GM23248 (cell line): ENCODE measurements around the gene KIAA1614. TPM values are rescaled to one million over a fixed set of nuclear protein-coding genes. Genes with fewer than 3 reads are reported as not detected.

Experiments
- DNase-seq: peaks from one replicate; pipeline ENCODE4 v3.0.0-alpha.2; 2015
- H2AFZ ChIP-seq: fragments of 200-600 bp; sonication (generic); 2 replicates; pipeline ENCODE4 v1.6.1; 2016; ENCODE audit warnings: antibody characterized with exemption
- H3F3A ChIP-seq: fragments of 200-600 bp; sonication (generic); 2 replicates; pipeline ENCODE4 v1.6.1; 2016; ENCODE audit warnings: mild to moderate bottlenecking, antibody characterized with exemption, mixed run types; ENCODE audit not compliant: insufficient read depth
- H3K27ac ChIP-seq: fragments of 200-600 bp; sonication (generic); 2 replicates; pipeline ENCODE4 v1.5.1; 2016; ENCODE audit warnings: mild to moderate bottlenecking
- H3K27me3 ChIP-seq: fragments of 200-600 bp; sonication (generic); replicated peaks from 2 replicates; pipeline ENCODE4 v1.6.1; 2016; ENCODE audit warnings: mild to moderate bottlenecking; ENCODE audit not compliant: insufficient read depth
- H3K36me3 ChIP-seq: fragments of 200-600 bp; sonication (generic); 2 replicates; pipeline ENCODE4 v1.6.1; 2016; ENCODE audit warnings: low read depth, mild to moderate bottlenecking
- H3K4me1 ChIP-seq: fragments of 200-600 bp; sonication (generic); 2 replicates; pipeline ENCODE4 v1.6.1; 2016; ENCODE audit warnings: mild to moderate bottlenecking; ENCODE audit not compliant: insufficient read depth
- H3K4me2 ChIP-seq: fragments of 200-600 bp; sonication (generic); one replicate; pipeline ENCODE4 v1.6.1; 2016; ENCODE audit warnings: mild to moderate bottlenecking; ENCODE audit not compliant: unreplicated experiment
- H3K4me3 ChIP-seq: fragments of 200-600 bp; sonication (generic); 2 replicates; pipeline ENCODE4 v1.5.1; 2016; ENCODE audit warnings: mild to moderate bottlenecking
- H3K79me2 ChIP-seq: fragments of 200-600 bp; sonication (generic); 2 replicates; pipeline ENCODE4 v1.6.1; 2016; ENCODE audit warnings: mild to moderate bottlenecking; ENCODE audit not compliant: insufficient read depth
- H3K9ac ChIP-seq: fragments of 200-600 bp; sonication (generic); 2 replicates; pipeline ENCODE4 v1.6.1; 2016; ENCODE audit warnings: mild to moderate bottlenecking
- H3K9me2 ChIP-seq: fragments of 200-600 bp; sonication (generic); 2 replicates; pipeline ENCODE4 v1.6.1; 2016; ENCODE audit warnings: mixed run types, mild to moderate bottlenecking, moderate library complexity; ENCODE audit not compliant: insufficient read depth
- H3K9me3 ChIP-seq: fragments of 200-600 bp; sonication (generic); one replicate; pipeline ENCODE4 v1.6.1; 2017; ENCODE audit warnings: low read depth
- H4K20me1 ChIP-seq: fragments of 200-600 bp; sonication (generic); 2 replicates; pipeline ENCODE4 v1.6.0; 2016; ENCODE audit not compliant: insufficient read depth
- EZH2 ChIP-seq: fragments of 200-600 bp; sonication (generic); IDR thresholded peaks from 2 replicates; pipeline ENCODE4 v1.6.1; 2018; ENCODE audit warnings: antibody characterized with exemption, mild to moderate bottlenecking; ENCODE audit not compliant: insufficient read depth, poor library complexity, severe bottlenecking
- EZH2phosphoT487 ChIP-seq: fragments of 200-600 bp; sonication (generic); IDR thresholded peaks from 2 replicates; pipeline ENCODE4 v1.6.1; 2018; ENCODE audit warnings: antibody characterized with exemption, moderate library complexity, mild to moderate bottlenecking, low read depth; ENCODE audit not compliant: insufficient read depth
- WGBS, 2 experiments: methylation state at CpG; one replicate each; pipeline ENCODE4 v1.1.6; 2015 to 2017; ENCODE audit warnings: low lambda C conversion rate in 2 of 2, low coverage in 1 of 2; ENCODE audit errors: missing lambda C conversion rate in 2 of 2; 5-methylcytosine and 5-hydroxymethylcytosine counted together
- in situ Hi-C: fragments of 300-500 bp; cut with MboI; formaldehyde crosslinking; loops from 2 replicates; pipeline ENCODE4 v1.15.0; 2020
- polyA plus RNA-seq: library from polyadenylated mRNA; unstranded; fragments of >200 nt; fragmentation: Nextera tagmentation; extraction: Ambion mirVana; gene quantifications from 2 replicates; pipeline ENCODE4 v1.2.1, GENCODE V29; 2016
- total RNA-seq: library from RNA; depleted of rRNA; stranded (reverse); fragments of >200 nt; shearing (Covaris generic); gene quantifications from 2 replicates; pipeline ENCODE4 v1.2.3, GENCODE V29; 2014

Gene KIAA1614
- total and polyA plus RNA-seq, 2 experiments from 2014 or later, result 2.7 to 11.7 TPM

DNA sequence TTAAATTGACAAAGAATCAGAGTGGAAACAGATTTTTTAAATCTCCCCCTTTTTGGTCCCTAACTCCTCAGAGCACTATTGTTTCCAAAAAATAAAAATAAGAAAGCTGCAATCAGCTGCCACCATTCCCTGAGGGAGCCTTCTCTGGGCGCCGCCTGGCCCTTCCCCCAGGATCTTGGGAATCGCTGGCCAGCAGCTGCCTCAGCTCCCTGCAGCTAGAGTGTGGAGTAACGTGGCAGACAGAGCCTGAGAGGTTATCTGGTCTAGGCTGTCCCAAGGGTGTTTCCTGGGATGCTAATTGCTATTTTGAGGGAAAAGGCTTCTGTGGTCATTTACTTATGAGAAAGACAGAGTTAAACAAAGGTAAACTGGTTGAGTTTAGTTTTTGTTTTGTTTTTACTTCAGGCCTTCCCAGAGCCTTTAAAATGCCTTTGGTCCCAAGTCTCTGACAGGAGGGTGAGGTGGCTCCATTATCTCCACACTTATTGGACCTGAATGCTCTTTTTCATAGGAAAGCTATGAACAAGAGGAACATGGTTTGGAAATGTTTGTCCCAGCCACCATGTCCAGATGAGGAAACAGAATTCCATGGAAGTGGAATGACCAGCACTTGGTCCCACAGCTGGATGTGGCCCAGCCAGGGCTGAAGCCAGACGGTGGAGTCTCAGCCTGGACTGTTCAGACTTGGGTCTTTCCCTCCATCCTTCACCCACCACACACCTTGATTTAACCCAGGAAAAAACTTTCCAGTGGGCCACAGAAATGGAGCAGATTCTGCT, 14.1 kb upstream of the KIAA1614 start:
- Histone ChIP-seq H3F3A (0 out of 2 replicates have a peak, but pooled peaks cover 3% of the 10 kb centered on the region), H3K9me3 (no peaks in the 10 kb centered on the region), H3K27ac (peak overlapping the region; percentile 12; the same call in 1 of the 2 replicates), H3K4me1 (0 out of 2 replicates have a peak, but pooled peaks cover 7% of the 10 kb centered on the region), H4K20me1 (no peaks in the 10 kb centered on the region), H3K36me3 (no peaks in the 10 kb centered on the region), H3K9me2 (no peaks in the 10 kb centered on the region), H3K4me3 (no peak overlapping the region), H3K4me2 (no peak overlapping the region), H3K79me2 (no peaks in the 10 kb centered on the region), H2AFZ (0 out of 2 replicates have a peak overlapping the region, but pooled peaks have one; percentile 18), H3K9ac (no peak overlapping the region), H3K27me3 (no peaks in the 10 kb centered on the region)
- in situ Hi-C loops, result no loop called here
- 34 to 40% methylated on average over 5 of the region's 5 CpGs for WGBS, 2 experiments
- TF ChIP-seq EZH2phosphoT487 (no peak), EZH2 (no peak)
- DNase-seq, result peak; percentile 41

DNA sequence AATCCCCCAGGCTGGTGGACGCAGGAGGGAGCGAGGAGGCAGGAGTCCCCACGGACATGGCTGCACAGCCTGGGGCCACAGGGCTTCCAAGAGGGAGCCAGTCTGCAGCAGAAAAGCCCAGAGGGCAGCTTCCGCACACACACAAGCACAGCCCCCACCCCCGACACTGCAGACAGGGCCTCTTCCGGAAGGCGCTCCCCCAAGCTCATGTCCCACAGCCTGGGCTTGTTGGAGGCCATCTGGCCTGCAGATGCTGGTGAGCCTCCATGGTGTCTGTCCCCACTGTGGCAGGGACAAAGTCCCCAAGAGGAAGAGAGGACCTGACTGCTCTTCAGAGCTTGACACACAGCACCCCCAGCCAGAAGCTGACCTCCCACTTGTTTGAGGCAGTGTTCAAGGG, 13.4 kb upstream of the KIAA1614 start:
- TF ChIP-seq EZH2 (no peak), EZH2phosphoT487 (no peak)
- Histone ChIP-seq H3K4me2 (no peak overlapping the region), H4K20me1 (no peaks in the 10 kb centered on the region), H3K4me3 (no peak overlapping the region), H3K27ac (no peak overlapping the region), H3K27me3 (no peaks in the 10 kb centered on the region), H3K36me3 (no peaks in the 10 kb centered on the region), H3F3A (0 out of 2 replicates have a peak, but pooled peaks cover 3% of the 10 kb centered on the region), H3K9ac (no peak overlapping the region), H3K4me1 (0 out of 2 replicates have a peak, but pooled peaks cover 7% of the 10 kb centered on the region), H3K79me2 (no peaks in the 10 kb centered on the region), H3K9me3 (no peaks in the 10 kb centered on the region), H3K9me2 (no peaks in the 10 kb centered on the region), H2AFZ (no peak overlapping the region)
- no peak for DNase-seq
- in situ Hi-C loops, result no loop called here
- 72 to 78% methylated on average over 7 of the region's 7 CpGs for WGBS, 2 experiments

DNA sequence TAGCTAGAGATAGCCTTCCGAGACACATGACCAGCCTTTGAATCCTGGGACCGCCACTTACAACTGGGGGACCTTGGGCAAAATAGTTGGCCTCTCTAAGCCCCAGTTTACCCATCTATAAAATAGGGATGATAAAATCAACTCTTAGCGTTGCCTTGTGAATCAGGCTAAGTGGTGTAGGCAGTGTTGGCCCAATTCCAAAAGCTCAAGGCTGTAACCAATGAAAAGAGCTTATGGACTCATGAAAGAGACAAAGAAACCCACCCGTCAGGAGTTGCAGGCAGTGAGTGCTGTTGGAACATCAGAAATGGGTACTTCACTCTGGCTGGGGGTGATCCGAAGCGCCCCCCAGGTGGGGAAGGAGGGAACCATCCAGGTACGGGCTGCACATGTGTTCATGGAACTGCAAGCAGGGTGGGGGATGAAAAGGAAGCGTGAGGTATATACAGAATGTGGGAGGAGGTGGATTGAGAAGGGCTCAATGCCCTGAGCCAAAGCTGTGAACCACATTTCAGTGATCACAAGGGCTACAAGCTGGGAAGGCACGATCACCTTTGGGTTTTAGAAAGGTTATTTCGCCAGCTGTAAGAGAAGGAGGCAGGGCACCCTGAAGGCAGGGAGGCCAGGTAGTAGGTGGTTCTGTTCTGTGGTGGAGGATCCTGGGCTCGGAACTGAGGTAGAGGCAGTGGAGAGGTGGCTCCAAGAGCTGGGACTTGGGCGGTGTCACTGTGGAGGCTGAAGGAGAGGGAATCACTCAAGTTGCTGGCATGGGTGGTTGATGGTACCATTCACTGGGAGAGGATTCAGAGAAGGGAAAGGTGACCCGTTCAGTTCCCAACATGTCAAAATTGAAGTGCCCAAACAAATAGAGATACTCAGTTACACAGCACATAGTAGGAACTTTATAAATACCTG, 11.4 kb upstream of the KIAA1614 start:
- H3K4me1 ChIP-seq, result 0 out of 2 replicates have a peak, but pooled peaks cover 7% of the 10 kb centered on the region
- in situ Hi-C loops, result no loop called here
- DNase-seq, result no peak
- TF ChIP-seq EZH2phosphoT487 (no peak), EZH2 (no peak)
- H3K36me3 ChIP-seq, result no peaks in the 10 kb centered on the region
- H3K79me2 ChIP-seq, result no peaks in the 10 kb centered on the region
- H3K4me3 ChIP-seq, result no peak overlapping the region
- H4K20me1 ChIP-seq, result no peaks in the 10 kb centered on the region
- H2AFZ ChIP-seq, result no peak overlapping the region
- no peak overlapping the region for H3K9ac ChIP-seq
- no peaks in the 10 kb centered on the region for H3K9me2 ChIP-seq
- WGBS, 2 experiments, result 69% methylated on average over 13 of the region's 13 CpGs
- no peak overlapping the region for H3K4me2 ChIP-seq
- H3K27me3 ChIP-seq, result no peaks in the 10 kb centered on the region
- H3K27ac ChIP-seq, result no peak overlapping the region
- 0 out of 2 replicates have a peak, but pooled peaks cover 3% of the 10 kb centered on the region for H3F3A ChIP-seq
- no peaks in the 10 kb centered on the region for H3K9me3 ChIP-seq

DNA sequence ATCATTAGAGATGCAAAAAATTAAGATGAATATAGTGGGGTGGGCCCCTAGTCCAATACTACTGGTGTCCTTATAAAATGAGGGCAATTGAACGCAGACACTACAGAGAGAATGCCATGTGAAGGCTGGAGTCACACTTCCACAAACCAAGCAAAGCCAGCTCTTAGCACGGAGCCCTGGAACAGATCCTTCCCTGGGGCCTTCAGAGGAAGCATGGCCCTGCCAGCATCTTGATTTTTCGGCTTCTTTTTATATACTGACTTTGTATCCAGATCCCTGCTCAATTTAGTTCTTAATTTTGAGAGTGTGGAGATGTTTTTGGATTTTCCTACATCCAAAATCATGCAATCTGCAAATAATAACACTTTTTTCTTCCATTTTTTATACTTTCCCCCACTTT, 10.2 kb upstream of the KIAA1614 start:
- Histone ChIP-seq H3K4me3 (no peak overlapping the region), H3K9me3 (no peaks in the 10 kb centered on the region), H3K27ac (no peak overlapping the region), H3K27me3 (no peaks in the 10 kb centered on the region), H3K4me2 (no peak overlapping the region), H3K9me2 (no peaks in the 10 kb centered on the region), H3F3A (0 out of 2 replicates have a peak, but pooled peaks cover 3% of the 10 kb centered on the region), H3K9ac (no peak overlapping the region), H2AFZ (no peak overlapping the region; the same call in 1 of the 2 replicates), H3K4me1 (0 out of 2 replicates have a peak, but pooled peaks cover 7% of the 10 kb centered on the region), H4K20me1 (no peaks in the 10 kb centered on the region), H3K79me2 (no peaks in the 10 kb centered on the region), H3K36me3 (no peaks in the 10 kb centered on the region)
- TF ChIP-seq EZH2, result no peak
- TF ChIP-seq EZH2phosphoT487, result no peak
- WGBS, 2 experiments, result 20 to 22% methylated on average over 3 of the region's 3 CpGs
- in situ Hi-C loops, result no loop called here
- DNase-seq, result no peak
